HG03575 (cell line): ENCODE results near the gene POLR2E.

Experiments
- ATAC-seq: cut with Tn5 transposase; IDR thresholded peaks from one replicate; pipeline ENCODE4 v1.9.1; 2021; ENCODE audit not compliant: unreplicated experiment, insufficient number of reproducible peaks, low FRiP score; ENCODE audit errors: extremely low read depth

POLR2E gene

GRCh38 chr19:1085053-1085658 lies 10.0 kb downstream of the POLR2E start:
- ATAC-seq = no peak

- no peak for ATAC-seq
Measured at GRCh38 chr19:1084024-1084868, 10.9 kb downstream of the POLR2E start.

- no peak for ATAC-seq
Measured at GRCh38 chr19:1082928-1083816, 12.0 kb downstream of the POLR2E start.

GRCh38 chr19:1082165-1082927 lies 12.8 kb downstream of the POLR2E start:
- ATAC-seq = no peak

- ATAC-seq = no peak
Measured at GRCh38 chr19:1081301-1082164, 13.6 kb downstream of the POLR2E start.

GRCh38 chr19:1080360-1081161 lies 14.6 kb downstream of the POLR2E start:
- ATAC-seq = no peak

GRCh38 chr19:1079566-1080111 lies 15.5 kb downstream of the POLR2E start:
- no peak for ATAC-seq

GRCh38 chr19:1076951-1077350 lies 18.2 kb downstream of the POLR2E start:
- ATAC-seq = peak; percentile 38

- no peak for ATAC-seq
Measured at GRCh38 chr19:1076046-1076386, 19.2 kb downstream of the POLR2E start.

- ATAC-seq = no peak
Measured at GRCh38 chr19:1074544-1075283, 20.5 kb downstream of the POLR2E start.

- ATAC-seq = no peak
Measured at GRCh38 chr19:1073956-1074517, 21.1 kb downstream of the POLR2E start.

GRCh38 chr19:1073063-1073955 lies 21.9 kb downstream of the POLR2E start:
- ATAC-seq = no peak

- no peak for ATAC-seq
Measured at GRCh38 chr19:1072371-1073015, 22.7 kb downstream of the POLR2E start.

GRCh38 chr19:1070931-1071791 lies 24.0 kb downstream of the POLR2E start:
- no peak for ATAC-seq
